Activated CD4-positive, alpha-beta T cell treated with anti-CD3 and anti-CD28 coated beads for 1 hour (primary cell): ENCODE results near the gene NEURL4.
"Not testable (repeated sequence)": the region's sequence is repeated elsewhere in the genome, so short reads cannot be mapped to it uniquely, and the experiment has no call there.

Experiments
- DNase-seq: peaks from one replicate; pipeline ENCODE4 v3.0.0-alpha.2; 2020

Gene NEURL4

DNA sequence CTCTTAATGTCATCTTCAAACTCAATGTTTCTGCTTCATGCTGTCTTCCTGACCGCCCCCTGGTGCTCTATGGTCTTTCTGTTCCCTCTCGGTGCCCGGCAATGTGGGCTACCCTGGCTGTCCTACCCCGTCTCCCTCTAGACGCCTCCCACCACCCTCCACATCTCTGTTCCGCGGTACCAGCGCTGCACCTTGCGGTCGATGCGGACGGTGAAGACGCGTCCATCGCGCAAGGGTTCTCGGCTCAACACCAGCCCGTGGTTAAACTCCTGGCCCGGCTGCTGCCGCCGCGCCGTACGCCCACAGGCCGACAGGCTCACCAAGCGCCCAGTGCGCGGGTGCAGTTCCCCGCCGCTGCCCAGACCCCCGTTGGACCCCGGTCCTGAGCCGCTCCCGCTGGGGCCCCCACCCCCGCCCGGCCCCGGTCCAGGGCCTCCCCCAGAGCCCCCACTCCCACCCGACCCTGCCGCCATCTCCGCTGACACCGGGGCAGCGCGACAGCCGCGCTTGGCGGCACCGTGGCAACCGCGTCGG lies at the start of gene NEURL4:
Gene NEURL4 (minus strand): TSS at position 496 of the 534 bp plus-strand sequence. CDS start 23 bp downstream, at position 473.
- DNase-seq = no peak

DNA sequence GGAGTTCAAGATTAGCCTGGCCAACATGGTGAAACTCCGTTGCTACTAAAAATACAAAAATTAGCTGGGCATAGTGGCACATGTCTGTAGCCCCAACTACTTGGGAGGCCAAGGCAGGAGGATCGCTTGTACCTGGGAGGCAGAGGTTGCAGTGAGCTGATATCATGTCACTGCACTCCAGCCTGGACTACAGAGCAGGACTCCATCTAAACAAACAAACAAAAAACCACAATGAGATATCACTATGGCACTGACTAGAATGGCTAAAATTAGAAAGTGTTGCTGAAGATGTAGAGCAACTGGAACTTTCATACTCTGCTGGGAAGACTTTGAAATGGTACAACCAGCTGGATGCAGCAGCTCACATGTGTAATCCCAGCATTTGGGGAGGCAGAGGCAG lies 45.2 kb upstream of the NEURL4 start:
- DNase-seq = no peak

- DNase-seq = no peak
These were observed 41.7 kb upstream of the NEURL4 start for GRCh38 chr17:7370853-7371252.

DNA sequence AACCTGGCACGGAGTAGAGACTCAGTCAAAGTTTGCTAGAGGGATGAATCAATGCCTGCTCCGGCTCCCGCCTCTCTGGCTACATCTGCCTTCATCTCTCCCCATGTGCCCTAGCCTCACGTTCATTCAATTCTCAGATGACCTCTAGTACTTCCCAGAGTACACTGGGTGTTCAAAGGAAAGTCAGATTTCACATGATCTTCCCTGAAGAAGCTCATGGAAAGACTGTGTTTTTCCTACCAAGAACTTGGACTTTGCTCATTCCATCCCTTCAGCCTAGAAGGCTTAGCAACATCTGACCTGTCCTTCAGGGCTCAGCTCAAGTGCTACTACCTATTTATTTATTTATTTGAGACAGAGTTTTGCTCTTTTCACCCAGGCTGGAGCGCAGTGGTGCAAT lies 40.7 kb upstream of the NEURL4 start:
- no peak for DNase-seq

DNA sequence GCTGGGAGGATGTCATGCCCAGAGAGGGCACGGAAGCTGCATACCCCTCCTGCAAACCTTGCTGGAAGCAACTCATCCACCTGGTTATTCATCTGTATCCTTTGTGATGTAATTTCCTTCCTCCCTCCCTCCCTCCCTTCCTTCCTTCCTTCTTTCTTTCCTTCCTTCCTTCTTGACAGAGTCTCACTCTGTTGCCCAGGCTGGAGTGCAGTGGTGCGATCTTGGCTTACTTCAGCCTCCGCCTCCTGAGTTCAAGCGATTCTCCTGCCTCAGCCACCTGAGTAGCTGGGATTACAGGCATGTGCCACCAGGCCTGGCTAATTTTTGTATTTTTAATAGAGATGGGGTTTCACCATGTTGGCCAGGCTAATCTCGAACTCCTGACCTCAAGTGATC lies 39.5 kb upstream of the NEURL4 start:
- not testable (repeated sequence) for DNase-seq

DNA sequence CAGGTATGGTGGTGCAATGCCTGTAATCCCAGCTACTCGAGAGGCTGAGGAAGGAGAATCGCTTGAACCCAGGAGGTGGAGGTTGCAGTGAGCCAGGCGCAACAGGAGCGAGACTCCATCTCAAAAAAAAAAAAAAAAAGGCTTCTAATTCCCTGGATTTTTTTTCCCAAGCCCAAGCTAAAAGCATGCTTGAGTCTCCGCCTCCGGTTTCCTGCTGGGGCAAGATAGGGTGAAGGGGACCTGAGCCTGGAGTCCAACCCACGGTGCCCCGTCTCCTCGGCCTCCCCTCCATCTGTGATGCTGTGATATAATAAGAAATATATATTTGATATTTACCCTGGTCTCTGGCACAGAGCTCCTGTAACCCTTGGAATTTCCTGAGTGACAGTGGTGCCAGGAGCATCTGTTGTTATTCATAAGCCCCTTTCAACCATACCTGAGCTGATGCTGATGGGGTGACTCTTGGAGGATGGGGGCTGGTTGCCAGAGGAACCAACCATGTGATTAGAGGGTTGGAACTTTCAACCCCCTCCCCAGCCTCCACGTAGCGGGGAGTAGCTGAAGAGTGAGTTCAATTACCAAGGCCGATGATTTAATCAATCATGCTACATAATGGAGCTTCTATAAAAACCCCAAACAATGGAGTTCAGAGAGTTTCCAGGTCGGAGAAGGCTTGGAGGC lies 38.9 kb upstream of the NEURL4 start:
- no peak for DNase-seq

- no peak for DNase-seq
These were observed 37.9 kb upstream of the NEURL4 start for GRCh38 chr17:7367083-7367482.

GRCh38 chr17:7365963-7366362 lies 36.8 kb upstream of the NEURL4 start:
- not testable (repeated sequence) for DNase-seq

DNA sequence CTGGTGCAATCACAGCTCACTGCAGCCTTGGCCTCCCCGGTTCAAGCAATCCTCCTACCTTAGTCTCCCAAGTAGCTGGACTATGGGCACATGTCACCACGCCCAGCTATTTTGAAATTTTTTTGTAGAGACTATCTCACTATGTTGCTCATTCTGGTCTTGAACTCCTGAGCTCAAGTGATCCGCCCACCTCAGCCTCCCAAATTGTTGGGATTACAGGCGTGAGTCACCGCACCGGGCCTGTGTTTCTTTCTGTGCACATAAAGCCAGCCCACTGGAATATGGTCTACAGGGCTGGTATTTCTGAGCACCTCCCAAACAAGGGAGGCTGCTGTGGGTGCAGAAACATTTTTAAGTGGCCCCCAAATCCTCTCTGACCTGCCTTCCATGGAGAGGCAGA lies 34.2 kb upstream of the NEURL4 start:
- DNase-seq = no peak

- DNase-seq = no peak
These were observed 32.8 kb upstream of the NEURL4 start for GRCh38 chr17:7361906-7362305.

DNA sequence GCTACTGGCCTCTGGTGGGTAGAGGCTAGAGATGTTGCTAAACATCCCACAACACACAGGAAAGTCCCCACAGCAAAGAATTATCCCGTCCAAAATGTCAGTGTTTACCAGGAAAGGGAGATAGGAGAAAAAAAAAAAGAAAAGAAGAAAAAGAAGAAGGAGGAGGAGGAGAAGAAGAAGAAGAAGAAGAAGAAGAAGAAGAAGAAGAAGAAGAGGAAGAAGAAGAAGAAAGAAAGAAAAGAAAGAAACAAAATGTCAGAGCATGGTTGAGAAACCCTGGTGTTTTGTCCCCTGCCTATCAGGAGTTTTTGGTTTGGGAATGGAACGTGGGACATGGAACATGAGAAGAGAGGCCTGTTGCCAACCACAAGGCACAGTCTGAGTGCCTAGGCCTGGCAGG lies 28.2 kb upstream of the NEURL4 start:
- DNase-seq = no peak

- no peak for DNase-seq
These were observed 27.6 kb upstream of the NEURL4 start for GRCh38 chr17:7356756-7357155.

DNA sequence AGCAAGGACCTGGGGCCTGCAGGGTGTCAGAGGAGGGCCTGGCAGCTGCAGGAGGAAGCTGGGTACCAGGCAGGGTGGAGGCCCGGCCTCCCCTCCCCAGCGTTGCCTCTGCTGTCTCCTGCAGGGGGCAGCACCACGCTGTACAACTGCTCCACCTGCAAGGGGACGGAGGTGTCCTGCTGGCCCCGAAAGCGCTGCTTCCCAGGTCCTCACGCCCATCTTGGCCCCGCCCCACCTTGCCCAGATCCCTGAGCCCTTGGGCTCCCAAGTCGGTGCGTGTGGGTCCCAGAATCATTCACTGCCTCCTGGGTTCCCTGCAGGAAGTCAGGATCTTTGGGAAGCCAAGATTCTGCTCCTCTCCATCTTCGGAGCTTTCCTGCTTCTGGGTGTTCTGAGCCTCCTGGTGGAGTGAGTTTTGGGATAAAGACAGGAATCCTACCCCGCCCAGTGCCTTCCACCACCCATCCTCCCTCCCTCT lies 27.0 kb upstream of the NEURL4 start:
- peak; percentile 77 for DNase-seq

- no peak for DNase-seq
These were observed 26.4 kb upstream of the NEURL4 start for GRCh38 chr17:7355573-7355972.

GRCh38 chr17:7355053-7355452 lies 25.9 kb upstream of the NEURL4 start, which contains the start of gene TMEM95:
Gene TMEM95, plus strand, starts transcription at chr17:7355156. Its CDS starts 49 bp downstream, at chr17:7355205.
- DNase-seq = no peak

DNA sequence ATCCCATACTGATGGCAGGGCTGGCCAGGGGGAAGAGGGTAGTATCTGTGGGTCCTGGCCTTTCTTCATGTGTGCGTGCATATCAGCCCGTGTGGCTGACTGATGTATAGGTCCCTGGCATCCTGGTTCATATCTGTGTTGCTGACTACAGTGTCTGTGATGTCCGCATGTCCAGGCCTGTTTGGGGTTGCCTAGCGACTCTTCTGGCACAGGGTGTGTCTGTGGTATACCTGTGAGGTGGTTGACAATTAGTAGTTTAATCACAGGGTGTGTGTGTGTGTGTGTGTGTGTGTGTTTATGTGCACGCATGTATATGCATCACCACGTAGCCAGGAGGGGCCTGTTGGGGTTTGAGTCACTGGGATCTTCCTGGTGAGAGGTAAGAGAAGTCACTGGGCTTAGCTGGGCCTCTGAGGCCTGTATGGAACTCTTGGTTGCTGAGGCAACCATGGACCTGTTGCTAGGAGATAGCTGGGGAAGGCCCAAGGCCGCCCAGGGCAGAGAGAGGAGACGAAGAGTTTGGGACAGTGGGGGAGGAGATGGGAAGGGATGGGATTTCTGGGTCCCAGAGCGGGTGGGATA lies 25.2 kb upstream of the NEURL4 start:
- no peak for DNase-seq

DNA sequence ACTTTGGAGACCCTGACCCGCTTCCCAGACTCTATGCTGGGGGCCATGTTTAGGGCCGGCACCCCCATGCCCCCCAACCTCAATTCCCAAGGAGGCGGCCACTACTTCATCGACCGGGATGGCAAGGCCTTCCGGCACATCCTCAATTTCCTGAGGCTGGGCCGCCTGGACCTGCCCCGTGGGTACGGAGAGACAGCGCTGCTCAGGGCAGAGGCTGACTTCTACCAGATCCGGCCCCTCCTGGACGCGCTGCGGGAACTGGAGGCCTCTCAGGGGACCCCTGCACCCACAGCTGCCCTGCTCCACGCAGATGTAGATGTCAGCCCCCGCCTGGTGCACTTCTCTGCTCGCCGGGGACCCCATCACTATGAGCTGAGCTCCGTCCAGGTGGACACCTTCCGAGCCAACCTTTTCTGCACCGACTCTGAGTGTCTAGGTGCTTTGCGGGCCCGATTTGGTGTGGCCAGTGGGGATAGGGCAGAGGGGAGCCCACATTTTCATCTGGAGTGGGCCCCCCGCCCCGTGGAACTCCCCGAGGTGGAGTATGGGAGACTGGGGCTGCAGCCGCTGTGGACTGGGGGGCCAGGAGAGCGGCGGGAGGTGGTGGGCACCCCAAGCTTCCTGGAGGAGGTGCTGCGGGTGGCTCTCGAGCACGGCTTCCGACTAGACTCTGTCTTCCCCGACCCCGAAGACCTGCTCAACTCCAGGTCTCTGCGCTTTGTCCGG lies 23.9 kb upstream of the NEURL4 start:
- DNase-seq = no peak

- DNase-seq = no peak
These were observed 23.4 kb upstream of the NEURL4 start for GRCh38 chr17:7352503-7352889.

- DNase-seq = peak; percentile 54
These were observed 22.7 kb upstream of the NEURL4 start, which contains the start of gene KCTD11 for GRCh38 chr17:7351665-7352502. Gene KCTD11, plus strand, starts transcription at chr17:7352162.

GRCh38 chr17:7348478-7349242 lies 19.5 kb upstream of the NEURL4 start:
- no peak for DNase-seq

- no peak for DNase-seq
These were observed 18.7 kb upstream of the NEURL4 start for GRCh38 chr17:7347630-7348477.
